Measurements from ENCODE around the gene SLC35D2.
A peak's percentile ranks its signal among the peaks of the same experiment; 100 is the strongest.
"Not testable (repeated sequence)": the region's sequence is repeated elsewhere in the genome, so short reads cannot be mapped to it uniquely, and the experiment has no call there.

The SLC35D2 gene

DNA sequence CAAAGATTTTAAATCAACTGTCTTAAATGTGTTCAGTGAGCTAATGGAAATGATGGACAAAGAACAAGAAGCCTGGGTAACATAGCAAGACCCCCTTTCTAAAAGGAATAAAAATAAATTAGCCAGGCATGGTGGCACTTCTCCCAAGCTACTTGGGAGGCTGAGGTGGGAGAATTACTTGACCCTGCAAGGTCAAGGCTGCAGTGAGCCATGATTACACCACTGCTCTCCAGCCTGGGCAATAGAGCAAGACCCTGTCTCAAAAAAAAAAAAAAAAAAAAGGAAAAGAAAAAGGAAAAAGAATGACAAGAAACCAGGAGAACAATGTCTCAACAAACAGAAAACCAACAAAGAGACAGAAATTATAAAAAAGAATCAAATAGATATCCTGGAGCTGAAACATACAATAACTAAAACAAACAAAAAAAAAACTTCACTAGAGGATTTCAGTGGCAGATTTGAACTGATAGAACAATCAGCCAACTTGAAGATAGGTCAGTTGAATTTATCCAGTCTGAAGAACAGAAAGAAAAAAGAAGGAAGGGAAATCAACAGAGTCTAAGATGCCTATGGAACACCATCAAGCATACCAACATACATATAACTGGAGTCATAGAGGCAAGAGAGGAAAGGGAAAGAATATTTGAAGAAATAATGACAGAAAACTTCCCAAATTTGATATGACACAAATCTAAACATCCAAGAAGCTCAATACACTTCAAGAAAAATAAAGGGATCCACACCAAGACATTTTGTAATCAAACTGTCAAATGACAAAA is 16.8 kb upstream of the SLC35D2 start:
- DNase-seq (ENCODE audit: low spot score) = no peak

DNA sequence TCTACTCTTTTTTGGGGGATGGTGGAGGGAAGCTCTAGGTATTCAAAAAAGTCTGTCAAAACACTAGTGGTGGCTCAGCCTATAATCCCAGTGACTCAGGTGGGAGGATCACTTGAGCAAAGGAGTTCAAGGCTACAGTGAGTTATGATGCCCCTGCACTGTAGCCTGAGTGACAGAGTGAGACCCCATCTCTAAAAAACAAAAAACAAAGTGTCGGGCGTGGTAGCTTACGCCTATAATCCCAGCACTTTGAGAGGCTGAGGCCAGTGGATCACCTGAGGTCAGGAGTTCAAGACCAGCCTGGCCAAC is 15.8 kb upstream of the SLC35D2 start:
- DNase-seq (ENCODE audit: low spot score) = no peak

DNA sequence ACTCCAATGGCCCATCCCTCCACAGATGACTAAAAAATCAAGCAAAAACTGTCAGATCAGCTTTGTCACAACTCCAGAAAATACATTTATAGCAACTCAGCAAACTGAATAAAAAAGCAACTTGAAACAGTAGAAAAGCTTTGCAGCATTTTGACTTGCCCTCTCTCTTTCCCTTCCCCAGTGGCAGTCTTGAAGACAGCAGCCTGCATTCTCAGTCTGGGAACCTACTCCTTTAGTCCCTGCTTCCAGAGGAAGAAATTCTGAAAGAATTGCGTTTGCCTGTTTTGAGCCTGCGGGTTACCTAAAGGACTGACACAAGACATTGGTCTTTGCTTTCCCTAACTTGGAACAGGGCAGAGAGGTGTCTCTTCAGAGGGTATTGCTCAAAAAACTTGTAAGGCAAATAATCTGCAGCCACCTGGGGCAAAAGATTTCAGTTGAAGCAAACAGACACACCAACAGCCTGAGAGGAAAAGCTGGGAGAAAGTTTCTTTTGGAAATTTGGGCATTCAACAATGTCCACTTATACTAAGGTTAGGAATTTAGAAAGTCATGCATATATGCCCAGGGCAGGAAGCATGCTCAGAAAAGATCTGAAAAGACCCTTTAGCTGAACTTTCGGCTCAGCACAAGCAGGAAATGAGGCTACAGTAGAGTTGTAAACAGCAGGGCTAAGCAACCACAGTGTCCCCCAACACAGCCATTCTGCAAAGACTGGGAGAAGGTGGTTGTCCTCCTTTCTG is 15.2 kb upstream of the SLC35D2 start:
- DNase-seq (ENCODE audit: low spot score) = peak; percentile 18

DNA sequence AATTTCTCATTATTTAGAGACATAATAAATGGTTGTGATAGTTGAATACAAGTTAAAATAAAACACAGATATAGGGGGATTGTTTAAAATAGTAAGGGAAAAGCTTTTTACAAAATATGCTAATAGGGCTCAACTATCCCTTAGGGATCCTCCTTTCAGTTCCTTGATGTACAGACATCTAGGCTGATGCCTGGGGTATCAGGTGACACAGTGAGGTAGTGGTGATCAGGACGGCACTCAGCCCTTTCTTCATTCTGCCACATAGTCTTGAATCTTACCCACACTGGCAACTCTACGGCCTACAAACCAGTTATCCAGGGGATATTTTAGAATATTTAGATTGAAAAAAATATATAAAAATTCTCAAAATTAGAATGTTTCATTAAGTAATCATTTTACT is 12.5 kb upstream of the SLC35D2 start:
- no peak for DNase-seq (ENCODE audit: low spot score)

DNA sequence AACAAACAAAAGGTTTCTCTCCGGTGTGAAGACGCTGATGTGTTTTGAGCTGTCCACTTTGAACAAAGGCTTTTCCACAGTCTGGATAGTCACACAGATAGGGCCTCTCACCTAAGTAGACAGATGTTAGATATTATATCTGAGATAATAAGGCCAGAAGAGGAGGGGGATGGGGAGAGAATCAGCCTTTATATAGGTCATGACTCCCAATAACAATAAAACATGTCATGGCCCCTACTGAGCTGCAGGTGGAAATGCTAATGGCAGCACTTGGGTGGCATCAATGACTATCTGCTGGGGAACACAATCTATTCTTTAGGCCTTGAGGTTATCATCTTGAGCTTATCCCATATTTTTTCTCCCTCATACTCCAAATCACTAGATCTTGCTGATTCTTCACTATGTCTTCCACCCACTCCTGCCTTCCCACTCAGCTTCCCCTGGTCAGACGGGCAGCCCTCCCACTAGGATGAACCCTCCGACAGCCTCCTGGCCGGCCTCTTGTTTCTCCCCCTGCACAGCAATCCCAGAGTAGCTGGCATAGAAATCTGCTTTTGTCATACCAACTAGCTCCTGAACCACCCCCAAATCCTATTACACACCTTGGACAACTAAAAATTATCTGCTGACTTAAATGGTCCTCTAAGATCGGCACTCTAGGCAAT is 11.5 kb upstream of the SLC35D2 start:
- no peak for DNase-seq (ENCODE audit: low spot score)

DNA sequence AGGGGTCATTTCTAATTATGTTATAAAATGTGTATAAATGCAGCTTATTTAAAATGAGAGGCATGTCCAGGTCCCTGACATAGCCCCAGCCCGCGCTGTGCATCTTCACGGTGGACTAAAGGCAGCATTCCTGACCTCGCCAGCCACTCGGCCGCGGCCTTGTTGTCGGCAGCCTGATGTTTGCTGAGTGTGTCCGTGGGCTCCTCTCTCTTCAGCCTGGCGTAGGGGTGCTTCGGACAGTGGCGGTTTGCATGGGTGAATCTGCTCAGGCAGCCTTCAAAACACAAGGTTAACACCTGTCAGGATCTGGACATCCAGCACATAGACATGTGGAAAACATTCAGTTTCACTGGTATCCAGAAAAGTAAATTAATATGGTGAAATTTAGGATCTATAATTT is 8.8 kb upstream of the SLC35D2 start:
- DNase-seq (ENCODE audit: low spot score) = no peak

DNA sequence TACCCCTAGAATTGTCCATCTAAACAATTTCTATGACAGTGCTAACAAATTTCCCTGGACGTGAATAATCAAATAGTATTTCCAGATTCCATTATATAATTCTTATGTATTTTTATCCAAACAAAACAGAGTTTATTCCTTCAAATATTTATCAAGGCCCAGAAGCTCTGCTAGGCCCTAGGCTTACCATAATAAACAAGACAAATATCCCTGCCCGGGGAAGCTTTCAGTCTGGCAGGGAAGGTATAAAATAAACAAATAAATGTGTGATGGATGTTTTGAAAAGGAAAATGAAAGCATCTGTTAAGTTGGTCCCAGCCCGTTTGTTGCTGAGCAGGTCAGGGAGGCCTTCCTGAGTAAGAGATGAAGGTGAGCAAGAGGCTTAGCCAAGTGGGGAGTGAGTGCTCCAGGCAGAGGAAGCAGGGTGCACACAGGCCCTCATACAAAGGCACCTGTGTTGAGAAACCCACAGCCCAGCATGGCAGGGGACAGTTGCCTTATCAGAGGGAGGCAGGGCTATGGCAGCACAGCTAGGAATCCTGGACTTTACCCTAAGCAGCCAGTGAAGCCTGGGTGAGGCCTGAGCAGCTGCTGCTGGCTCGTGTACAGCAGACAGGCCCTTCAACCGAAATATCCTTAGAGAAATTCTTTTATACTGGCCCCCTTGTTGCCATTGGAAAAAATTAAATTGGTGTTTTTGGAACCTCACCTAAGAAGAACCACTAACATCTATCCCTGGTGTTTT is 7.7 kb upstream of the SLC35D2 start:
- DNase-seq (ENCODE audit: low spot score) = peak; percentile 11

DNA sequence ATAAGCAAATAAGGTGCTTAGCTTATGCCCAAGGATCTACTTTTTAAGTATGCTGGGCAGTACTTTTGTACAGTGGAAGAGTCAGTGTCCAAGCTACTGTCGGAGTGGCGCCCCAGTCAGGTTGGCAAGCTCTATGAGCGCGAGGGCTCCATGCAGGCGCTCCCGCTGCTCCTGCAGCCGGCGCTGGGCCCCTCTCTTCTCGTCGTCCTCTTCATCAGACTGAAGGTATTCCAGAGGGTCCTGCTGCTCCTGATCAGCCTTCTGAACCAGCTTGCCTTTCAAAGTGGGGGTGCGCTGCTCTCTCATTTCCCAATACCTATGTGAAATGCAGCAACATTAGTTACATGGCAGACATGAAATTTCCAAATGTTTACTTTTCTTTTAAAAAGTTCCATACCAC is 4.6 kb upstream of the SLC35D2 start:
- DNase-seq (ENCODE audit: low spot score) = no peak

DNA sequence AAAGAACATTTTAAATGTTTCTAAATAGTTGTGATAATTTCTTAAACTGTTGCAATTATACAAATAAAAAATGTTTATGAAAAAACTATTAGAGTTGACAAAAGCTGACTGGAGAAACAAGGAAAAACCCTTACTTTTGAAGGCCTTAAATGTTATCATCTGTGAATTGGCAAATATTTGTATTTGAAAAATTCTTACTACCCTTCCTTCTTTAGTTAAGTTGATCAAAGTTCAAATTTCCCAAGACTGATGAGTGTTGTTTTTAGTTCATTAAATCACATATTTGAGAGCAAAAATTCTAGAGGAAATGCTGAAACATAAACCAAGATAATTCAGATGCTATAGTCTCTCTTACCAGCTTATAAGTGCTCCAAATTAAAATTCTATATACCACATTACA is 2.6 kb upstream of the SLC35D2 start:
- no peak for DNase-seq (ENCODE audit: low spot score)

DNA sequence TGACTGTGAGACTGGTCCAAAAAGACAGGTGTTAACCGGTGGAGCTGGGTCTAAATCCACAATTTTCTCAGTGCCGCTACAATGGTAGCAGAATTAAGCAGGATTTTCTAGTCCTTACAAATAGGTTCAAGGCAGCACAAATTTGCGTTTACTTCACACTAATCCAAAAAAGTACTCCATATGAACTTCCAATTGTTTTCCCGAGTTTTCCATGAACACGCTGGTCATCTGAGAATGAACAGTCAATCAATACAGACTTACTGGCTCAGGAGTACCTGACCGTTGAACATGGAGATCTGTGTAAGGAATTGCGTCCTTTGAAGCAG is 709 bp downstream of the SLC35D2 start:
- no peak for DNase-seq (ENCODE audit: low spot score)

DNA sequence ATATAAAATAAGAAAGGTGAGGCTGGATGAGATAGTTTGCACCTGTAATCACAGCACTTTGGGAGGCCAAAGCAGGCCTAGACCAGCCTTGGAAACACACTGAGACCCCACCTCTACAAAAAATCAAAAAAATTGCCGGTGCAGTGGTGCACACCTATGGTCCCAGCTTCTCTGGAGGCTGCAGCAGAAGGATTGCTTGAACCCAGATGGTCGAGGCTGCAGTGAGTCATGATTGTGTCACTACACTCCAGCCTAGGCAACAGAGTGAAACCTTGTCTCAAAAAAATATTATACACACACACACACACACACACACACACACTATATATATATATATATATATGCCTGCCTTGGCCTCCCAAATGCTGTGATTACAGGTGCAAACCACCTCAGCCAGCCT is 1.3 kb downstream of the SLC35D2 start:
- DNase-seq (ENCODE audit: low spot score) = peak; percentile 38

DNA sequence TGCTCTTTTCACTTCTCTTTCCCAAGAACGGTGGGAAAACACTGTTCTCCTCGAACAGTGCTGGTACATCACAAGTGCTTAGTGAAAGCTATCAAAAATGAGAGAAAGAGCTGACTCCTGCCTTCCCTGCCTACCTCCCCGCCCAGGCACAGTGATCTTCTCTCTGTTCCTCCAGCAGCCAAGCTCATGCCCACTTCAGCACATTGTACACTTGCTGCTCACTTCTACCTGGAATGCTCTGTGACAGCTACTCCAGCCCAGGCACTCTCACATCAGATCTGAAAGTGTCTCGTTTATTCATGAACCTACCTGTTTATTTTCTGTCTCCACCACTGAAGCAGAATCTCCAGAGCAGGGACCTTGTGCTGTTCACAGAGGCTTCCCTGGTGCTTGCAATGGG is 1.8 kb downstream of the SLC35D2 start:
- DNase-seq (ENCODE audit: low spot score) = no peak

DNA sequence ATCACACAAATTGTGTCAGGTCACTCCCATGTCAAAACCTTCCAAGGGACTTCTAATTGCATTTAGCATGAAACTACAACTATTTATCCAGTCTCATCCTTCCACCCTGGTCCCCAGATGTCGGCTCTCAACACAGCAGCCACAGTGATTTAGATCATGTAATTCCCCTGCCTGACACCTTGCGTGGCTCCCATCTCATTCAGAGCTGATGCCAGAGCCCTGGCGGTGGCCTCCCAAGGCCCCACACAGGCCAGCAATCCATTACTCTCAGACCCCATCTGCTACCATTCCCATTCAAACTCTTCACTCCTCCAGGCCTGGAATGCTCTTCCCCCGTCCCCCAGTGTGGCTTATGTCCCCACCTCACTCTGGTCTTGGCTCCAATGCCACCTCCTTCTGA is 2.4 kb downstream of the SLC35D2 start:
- DNase-seq (ENCODE audit: low spot score) = no peak

DNA sequence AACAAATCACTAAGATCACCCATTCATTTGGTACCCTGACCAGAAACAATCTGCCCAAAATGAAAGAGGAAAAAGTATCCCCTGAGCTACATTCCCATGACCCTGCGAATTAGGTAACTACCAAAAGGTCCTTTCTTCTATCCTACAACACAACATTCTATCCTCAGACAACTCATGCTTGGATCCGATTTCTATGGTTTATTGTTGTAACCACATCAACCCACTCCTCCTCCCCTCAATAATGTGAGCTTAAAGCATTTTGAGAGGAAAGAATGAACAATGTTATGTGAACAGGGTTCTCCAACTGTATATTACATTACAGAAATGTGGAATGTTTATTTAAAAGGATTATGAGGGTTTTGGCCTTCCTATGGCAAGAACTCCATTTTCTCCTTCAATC is 4.0 kb downstream of the SLC35D2 start:
- no peak for DNase-seq (ENCODE audit: low spot score)

DNA sequence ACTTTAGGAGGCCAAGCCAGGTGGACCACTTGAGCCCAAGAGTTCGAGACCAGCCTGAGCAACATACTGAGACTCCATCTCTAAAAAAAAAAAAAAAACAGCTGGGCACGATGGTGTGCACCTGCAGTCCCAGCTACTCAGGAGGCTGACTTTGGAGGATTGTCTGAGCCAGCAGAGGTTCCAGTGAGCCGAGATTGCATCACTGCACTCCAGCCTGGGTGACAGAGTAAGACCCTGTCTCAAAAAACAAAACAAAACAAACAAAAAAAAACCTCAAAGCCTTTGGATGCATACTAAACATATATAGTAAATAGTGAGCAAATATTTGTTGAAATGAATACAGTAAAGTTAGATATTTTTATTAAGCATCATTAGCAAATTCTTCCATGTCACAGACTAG is 5.3 kb downstream of the SLC35D2 start:
- no peak for DNase-seq (ENCODE audit: low spot score)

DNA sequence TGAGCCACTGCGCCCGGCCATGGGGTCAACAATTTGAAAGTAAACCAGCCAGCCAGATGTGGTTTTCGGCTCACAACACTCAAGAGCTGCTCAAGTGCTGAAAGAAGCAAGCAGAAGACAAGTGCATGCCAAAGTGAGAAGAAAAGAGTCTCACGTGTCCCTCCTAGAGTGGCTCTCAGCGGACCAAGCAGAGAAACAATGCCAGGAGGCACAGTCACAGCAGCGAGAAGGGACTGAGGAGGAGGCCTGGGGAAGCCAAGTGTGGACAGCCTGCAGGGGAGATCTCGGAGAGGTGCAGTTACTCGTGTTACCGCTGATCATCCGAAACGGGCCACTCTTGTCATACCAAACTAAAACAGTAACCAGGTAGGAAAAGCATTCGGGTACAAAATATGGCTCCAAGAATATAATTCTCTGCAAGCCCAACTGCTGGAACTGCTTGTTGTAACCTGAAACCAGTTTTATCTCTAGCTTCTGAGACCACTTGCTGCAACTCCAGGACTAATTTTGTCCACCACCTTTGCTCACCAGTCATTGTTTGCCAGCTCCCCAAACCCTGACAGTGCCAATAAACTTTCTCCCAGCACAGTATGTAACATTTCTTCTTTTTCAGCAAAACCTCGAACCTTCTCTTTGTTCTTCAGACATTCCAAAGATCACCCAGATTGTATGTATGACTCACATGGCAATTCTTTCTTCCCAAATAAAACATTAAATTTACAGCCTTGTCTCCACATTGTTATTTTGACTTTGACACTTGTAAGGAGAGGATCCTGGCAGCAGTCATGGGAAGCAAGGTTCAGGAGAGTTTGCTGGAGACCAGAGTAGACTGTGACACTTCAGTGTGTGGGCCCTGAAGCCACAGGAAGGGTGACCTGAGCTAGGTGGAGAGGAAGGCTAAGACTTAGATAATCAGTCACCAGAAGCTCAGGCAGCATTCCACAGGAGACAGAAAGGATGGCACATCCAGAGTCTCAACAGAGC is 6.3 kb downstream of the SLC35D2 start:
- no peak for DNase-seq (ENCODE audit: low spot score)

DNA sequence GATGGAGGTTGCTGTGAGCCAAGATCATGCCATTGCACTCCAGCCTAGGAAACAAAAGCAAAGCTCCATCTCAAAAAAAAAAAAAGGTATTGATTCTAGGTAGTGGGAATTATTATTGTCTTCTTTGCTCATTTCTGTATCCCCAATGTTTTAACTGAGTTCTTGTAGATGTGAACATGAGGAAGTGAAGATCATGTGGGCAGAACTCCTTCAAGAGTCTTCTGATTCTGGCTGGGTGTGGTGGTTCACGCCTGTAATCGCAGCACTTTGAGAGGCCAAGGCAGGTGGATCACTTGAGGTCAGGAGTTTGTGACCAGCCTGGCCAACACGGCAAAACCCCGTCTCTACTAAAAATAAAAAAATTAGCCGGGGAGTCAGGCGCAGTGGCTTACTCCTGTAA is 8.0 kb downstream of the SLC35D2 start:
- not testable (repeated sequence) for DNase-seq (ENCODE audit: low spot score)

DNA sequence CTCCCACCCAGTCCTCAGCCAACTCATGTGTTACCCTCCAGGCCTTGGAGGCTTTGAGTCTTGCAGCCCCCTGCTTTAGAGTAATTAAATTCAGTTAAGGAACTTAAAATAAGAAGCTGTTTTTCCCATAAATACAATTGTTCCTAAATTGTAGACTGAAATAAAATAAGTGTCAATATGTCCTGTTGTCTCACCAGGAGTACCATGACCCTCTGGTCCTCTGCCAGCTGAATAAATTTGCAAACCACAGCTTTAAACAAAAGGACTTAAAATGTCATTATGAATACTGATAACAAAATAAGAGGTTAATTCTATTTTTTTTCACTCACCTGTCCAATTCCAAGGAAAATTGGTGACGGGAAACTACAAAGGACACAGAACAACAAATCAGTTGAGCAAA is 15.6 kb downstream of the SLC35D2 start:
- DNase-seq (ENCODE audit: low spot score) = no peak

DNA sequence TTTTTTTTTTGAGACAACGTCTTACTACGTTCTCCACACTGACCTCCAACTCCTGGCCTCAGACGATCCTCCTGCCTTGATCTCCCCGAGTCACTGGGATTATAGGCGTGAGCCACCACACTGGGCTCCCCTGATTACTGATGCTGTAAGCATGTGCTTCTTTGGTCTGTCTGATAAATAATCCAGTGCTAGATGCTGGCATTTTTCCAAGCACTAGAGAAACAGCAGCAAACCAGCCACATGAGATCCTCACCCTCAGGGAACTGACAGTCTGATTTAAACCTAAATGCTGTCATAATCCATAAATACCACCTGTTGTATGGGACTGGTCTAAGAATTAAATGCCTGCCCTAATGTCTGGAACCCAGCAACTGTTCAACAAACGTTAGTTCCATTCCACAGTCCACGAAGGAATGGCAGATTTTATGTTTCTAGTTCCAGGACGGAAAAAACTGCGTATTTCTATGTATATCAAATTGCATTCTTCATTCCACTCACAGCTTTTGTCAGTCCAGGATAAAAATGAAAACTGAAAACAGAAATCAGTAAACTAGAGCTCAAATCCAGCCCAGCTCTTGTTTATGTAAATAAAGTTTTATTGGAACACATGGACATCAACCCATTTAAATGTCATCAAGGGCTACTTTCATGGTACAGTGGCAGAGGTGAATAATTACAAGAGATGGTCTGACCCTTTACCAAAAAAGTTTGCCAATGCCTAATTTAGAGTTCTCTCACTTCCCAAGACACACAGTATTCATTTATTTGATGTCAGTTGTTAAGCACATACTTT is 20.1 kb downstream of the SLC35D2 start:
- no peak for DNase-seq (ENCODE audit: low spot score)

DNA sequence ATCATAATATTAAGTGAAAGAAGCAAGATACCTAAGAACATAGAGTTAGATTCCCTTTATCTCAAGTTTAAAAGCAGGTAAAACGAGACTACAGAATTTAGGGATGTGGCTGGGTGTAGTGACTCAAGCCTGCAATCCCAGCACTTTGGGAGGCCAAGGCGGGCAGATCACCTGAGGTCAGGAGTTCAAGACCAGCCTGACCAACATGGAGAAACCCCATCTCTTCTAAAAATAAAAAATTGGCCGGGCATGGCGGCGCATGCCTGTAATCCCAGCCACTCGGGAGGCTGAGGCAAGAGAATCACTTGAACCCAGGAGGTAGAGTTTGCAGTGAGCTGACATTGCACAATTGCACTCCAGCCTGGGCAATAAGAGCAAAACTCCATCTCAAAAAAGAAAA is 21.4 kb downstream of the SLC35D2 start:
- DNase-seq (ENCODE audit: low spot score) = not testable (repeated sequence)

DNA sequence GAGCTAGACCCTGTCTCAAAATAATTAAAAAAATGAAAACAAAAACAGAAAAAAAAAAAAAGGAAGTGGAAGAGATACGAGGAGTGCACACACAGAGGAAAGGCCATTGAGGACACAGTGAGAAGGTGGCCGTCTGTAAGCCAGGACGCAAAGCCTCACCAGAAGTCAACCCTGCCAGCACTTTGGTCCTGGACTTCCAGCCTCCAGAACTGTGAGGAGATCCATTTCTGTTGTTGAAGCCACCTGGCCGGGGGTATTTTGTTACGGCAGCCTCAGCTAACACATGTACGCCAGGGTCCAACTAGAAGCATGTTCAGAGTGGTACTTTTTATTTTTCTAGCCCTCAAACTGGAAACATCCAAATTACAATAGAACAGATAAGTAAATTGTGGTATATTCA is 21.8 kb downstream of the SLC35D2 start:
- DNase-seq (ENCODE audit: low spot score) = no peak

Measured in CD4-positive, alpha-beta T cell treated with Interleukin-15 for 4 hours (primary cell).